Suprapubic skin (tissue), 4 donors: Measurements from ENCODE around the gene TMC4. TPM values are rescaled to one million over a fixed set of nuclear protein-coding genes. Genes with fewer than 3 reads are reported as not detected.
"Not testable (repeated sequence)": the region's sequence is repeated elsewhere in the genome, so short reads cannot be mapped to it uniquely, and the experiment has no call there.

Source experiments
- DNase-seq, 2 donors: peaks; one replicate each; pipeline ENCODE4 v3.0.0-alpha.2; 2019; ENCODE audit warnings: low spot score in 2 of 2
- H3K27ac ChIP-seq: fragments of 200-600 bp; sonication (generic); one replicate; pipeline ENCODE4 v1.5.1; 2019
- H3K27me3 ChIP-seq: fragments of 200-600 bp; sonication (generic); one replicate; pipeline ENCODE4 v1.5.1; 2019
- H3K36me3 ChIP-seq: fragments of 200-600 bp; sonication (generic); one replicate; pipeline ENCODE4 v1.5.1; 2019
- H3K4me1 ChIP-seq: fragments of 200-600 bp; sonication (generic); one replicate; pipeline ENCODE4 v1.5.1; 2019
- H3K4me3 ChIP-seq: fragments of 200-600 bp; sonication (generic); one replicate; pipeline ENCODE4 v1.5.1; 2019; ENCODE audit warnings: mild to moderate bottlenecking
- H3K9me3 ChIP-seq: fragments of 200-600 bp; sonication (generic); one replicate; pipeline ENCODE4 v1.5.1; 2019
- EP300 ChIP-seq: sonication (generic); formaldehyde crosslinking; IDR thresholded peaks from one replicate; pipeline ENCODE4 v1.6.1; 2017; ENCODE audit warnings: antibody characterized with exemption
- POLR2A ChIP-seq, 2 donors: fragments of 450-650 bp; IDR thresholded peaks; one replicate each; pipeline ENCODE4 v1.6.1; 2017; ENCODE audit warnings: antibody characterized with exemption in 2 of 2, mild to moderate bottlenecking in 2 of 2, moderate library complexity in 2 of 2
- POLR2AphosphoS5 ChIP-seq, 3 donors: sonication (generic); formaldehyde crosslinking; IDR thresholded peaks; one replicate each; pipeline ENCODE4 v1.6.1; 2017; ENCODE audit warnings: antibody characterized with exemption in 3 of 3
- WGBS: methylation state at CpG from one replicate; pipeline ENCODE4 v1.1.5; 2018; 5-methylcytosine and 5-hydroxymethylcytosine counted together
- total RNA-seq, 4 donors: library from RNA; depleted of rRNA; stranded (reverse); fragments of >200 nt; gene quantifications; one replicate each; pipeline ENCODE4 v1.1.0, GENCODE V29; 2016
- TF ChIP-seq, protein P1 (sequence below), 2 donors: fragments of 200-600 bp in 1 of 2; fragments of 450-650 bp in 1 of 2; sonication (generic) in 1 of 2; IDR thresholded peaks; one replicate each; pipeline ENCODE4 v1.5.1; 2016 to 2019; ENCODE audit warnings: antibody characterized with exemption in 2 of 2, mild to moderate bottlenecking in 1 of 2, moderate library complexity in 1 of 2

The TMC4 gene
- total RNA-seq, 4 donors from 2014 or later, result 3.4 to 22.8 (median 9.0) TPM

DNA sequence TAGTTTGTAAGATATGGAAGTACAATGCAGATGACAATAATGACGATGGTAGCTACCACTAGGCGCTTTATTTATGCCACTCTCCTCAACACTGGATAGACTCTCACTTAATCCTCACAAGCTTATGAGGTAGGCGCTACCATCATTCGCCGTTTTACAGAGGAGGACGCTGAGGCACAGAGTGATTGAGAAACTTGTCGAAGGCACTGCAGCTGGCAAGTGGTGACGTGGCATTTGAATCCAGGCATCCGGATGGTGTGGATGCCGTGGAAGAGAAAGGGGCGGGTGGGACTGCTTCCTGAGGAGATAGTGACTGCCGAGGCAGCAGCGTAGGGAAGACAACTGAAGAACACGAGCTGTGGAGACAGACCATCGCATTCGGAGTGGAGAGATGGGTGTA lies 26.4 kb upstream of the TMC4 start:
- 94% methylated on average over 16 of the region's 16 CpGs for WGBS
- no peak overlapping the region for H3K4me3 ChIP-seq

DNA sequence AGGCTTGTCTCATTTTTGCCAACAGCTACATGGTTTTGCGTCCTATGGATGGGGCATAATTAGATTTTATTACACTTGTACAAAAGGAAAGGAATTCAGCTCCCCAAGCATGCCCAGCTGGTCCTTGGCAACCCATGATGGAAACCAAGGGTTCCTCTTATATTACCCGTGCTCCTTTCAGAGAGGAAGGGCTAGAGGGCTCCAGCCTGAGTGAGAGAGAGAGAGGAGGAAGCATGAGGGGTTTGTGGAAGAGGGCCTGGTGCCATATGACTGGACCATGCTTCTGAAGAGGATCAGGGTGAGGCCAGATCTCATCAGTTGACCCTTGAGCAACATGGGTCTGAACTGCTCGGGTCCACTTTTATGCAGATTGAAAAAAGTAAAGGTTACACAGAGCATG lies 24.2 kb upstream of the TMC4 start:
- Histone ChIP-seq H3K36me3 (peaks cover 17% of the 10 kb centered on the region), H3K27ac (no peak overlapping the region), H3K4me1 (peaks cover 20% of the 10 kb centered on the region), H3K4me3 (no peak overlapping the region), H3K27me3 (no peaks in the 10 kb centered on the region), H3K9me3 (no peaks in the 10 kb centered on the region)
- WGBS, result 67% methylated on average over 3 of the region's 3 CpGs
- TF ChIP-seq POLR2AphosphoS5 (IDR thresholded peaks at IDR 0.05) (no peak), EP300 (no peak), POLR2A (IDR thresholded peaks at IDR 0.05) (no peak)
- TF ChIP-seq, protein P1, sequence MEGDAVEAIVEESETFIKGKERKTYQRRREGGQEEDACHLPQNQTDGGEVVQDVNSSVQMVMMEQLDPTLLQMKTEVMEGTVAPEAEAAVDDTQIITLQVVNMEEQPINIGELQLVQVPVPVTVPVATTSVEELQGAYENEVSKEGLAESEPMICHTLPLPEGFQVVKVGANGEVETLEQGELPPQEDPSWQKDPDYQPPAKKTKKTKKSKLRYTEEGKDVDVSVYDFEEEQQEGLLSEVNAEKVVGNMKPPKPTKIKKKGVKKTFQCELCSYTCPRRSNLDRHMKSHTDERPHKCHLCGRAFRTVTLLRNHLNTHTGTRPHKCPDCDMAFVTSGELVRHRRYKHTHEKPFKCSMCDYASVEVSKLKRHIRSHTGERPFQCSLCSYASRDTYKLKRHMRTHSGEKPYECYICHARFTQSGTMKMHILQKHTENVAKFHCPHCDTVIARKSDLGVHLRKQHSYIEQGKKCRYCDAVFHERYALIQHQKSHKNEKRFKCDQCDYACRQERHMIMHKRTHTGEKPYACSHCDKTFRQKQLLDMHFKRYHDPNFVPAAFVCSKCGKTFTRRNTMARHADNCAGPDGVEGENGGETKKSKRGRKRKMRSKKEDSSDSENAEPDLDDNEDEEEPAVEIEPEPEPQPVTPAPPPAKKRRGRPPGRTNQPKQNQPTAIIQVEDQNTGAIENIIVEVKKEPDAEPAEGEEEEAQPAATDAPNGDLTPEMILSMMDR (IDR thresholded peaks at IDR 0.05), result no peak
- DNase-seq, result no peak

More for the DNA sequence above, 26.4 kb upstream of the TMC4 start:
- TF ChIP-seq POLR2A (IDR thresholded peaks at IDR 0.05) (no peak), POLR2AphosphoS5 (IDR thresholded peaks at IDR 0.05) (no peak), EP300 (no peak)
- TF ChIP-seq, protein P1 (IDR thresholded peaks at IDR 0.05), result no peak
- DNase-seq, result no peak
- Histone ChIP-seq H3K9me3 (no peaks in the 10 kb centered on the region), H3K27ac (no peak overlapping the region), H3K27me3 (no peaks in the 10 kb centered on the region), H3K4me1 (peaks cover 38% of the 10 kb centered on the region), H3K36me3 (peaks cover 24% of the 10 kb centered on the region)

DNA sequence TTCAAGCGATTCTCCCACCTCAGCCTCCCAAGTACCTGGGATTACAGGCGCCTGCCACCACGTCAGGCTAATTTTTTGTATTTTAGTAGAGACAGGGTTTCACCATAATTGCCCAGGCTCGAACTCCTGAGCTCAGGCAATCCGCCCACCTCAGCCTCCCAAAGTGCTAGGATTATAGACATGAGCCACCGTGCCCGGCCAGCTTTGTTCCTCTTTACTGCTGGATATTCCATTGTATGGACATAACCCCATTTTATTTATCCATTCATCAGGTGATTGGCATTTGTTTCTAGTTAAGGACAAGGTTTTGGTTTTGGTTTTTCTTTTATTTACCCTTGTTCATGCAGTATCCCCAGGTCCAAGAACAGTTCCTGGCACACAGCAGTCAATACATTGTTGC lies 23.6 kb upstream of the TMC4 start:
- no peak overlapping the region for H3K4me3 ChIP-seq
- H3K27ac ChIP-seq, result no peak overlapping the region
- peaks cover 20% of the 10 kb centered on the region for H3K4me1 ChIP-seq
- peaks cover 16% of the 10 kb centered on the region for H3K36me3 ChIP-seq
- H3K9me3 ChIP-seq, result no peaks in the 10 kb centered on the region
- TF ChIP-seq EP300 (no peak), POLR2AphosphoS5 (IDR thresholded peaks at IDR 0.05) (no peak), POLR2A (IDR thresholded peaks at IDR 0.05) (no peak)
- TF ChIP-seq, protein P1 (IDR thresholded peaks at IDR 0.05), result no peak
- 94% methylated on average over 7 of the region's 7 CpGs for WGBS
- H3K27me3 ChIP-seq, result no peaks in the 10 kb centered on the region
- DNase-seq, result no peak

DNA sequence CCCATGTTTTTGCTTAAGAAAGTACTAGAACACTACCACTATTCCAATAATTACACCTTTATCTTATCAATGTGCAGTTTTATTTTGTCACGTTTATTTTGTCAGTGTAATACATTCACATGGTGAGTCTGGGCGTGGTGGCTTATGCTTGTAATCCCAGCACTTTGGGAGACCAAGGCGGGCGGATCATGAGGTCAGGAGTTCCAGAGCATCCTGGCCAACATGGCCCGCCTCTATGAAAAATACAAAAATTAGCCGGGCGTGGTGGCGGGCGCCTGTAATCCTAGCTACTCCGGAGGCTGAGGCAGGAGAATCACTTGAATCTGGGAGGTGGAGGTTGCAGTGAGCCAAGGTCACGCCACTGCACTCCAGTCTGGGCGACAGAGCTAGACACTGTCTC lies 21.5 kb upstream of the TMC4 start:
- DNase-seq, H3K9me3 ChIP-seq, H3K27ac ChIP-seq, H3K27me3 ChIP-seq, H3K4me3 ChIP-seq: not testable (repeated sequence)
- peaks cover 16% of the 10 kb centered on the region for H3K36me3 ChIP-seq
- H3K4me1 ChIP-seq, result peaks cover 12% of the 10 kb centered on the region
- WGBS, result 95% methylated on average over 12 of the region's 12 CpGs

DNA sequence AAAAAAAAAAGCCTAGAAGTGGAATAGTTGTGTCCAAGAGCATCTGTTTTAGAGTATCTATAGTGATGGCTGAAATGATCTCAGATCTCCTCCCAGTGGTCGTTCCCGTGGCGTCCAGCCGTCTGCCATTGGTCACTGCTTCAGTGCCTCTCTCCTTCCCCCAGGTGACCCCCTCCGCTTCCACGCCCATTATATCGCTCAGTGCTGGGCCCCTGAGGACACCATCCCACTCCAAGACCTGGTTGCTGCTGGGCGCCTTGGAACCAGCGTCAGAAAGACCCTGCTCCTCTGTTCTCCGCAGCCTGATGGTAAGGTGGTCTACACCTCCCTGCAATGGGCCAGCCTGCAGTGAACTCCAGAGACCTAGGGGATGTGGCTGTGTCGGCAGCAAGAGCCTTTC lies 20.1 kb upstream of the TMC4 start:
- H3K36me3 ChIP-seq, result peaks cover 16% of the 10 kb centered on the region
- no peak overlapping the region for H3K27ac ChIP-seq
- 90% methylated on average over 10 of the region's 11 CpGs for WGBS
- no peak for DNase-seq
- TF ChIP-seq POLR2A (IDR thresholded peaks at IDR 0.05), result no peak
- TF ChIP-seq EP300, result no peak
- TF ChIP-seq POLR2AphosphoS5 (IDR thresholded peaks at IDR 0.05), result no peak
- TF ChIP-seq, protein P1 (IDR thresholded peaks at IDR 0.05), result no peak
- H3K4me1 ChIP-seq, result peaks cover 25% of the 10 kb centered on the region
- no peaks in the 10 kb centered on the region for H3K9me3 ChIP-seq
- H3K4me3 ChIP-seq, result no peak overlapping the region
- H3K27me3 ChIP-seq, result no peaks in the 10 kb centered on the region

DNA sequence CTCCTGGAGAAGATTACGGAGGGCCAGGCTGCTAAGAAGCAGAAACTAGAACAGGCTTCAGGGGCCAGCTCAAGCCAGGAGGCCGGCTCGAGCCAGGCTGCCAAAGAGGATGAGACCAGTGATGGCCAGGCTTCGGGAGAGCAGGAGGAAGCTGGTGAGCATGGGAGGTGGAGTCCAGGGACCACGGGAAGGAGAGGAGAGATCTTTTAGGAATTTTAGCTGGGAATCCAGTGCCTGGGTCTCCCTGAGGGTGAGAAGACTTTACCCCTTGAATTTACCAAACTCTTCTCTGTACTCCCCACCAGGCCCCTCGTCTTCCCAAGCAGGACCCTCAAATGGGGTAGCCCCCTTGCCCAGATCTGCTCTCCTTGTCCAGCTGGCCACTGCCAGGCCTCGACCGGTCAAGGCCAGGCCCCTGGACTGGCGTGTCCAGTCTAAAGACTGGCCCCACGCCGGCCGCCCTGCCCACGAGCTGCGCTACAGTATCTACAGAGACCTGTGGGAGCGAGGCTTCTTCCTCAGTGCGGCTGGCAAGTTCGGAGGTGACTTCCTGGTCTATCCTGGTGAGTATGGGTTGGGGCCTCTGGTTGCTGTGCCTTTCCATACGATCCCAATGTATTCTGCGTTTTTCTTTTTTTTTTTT lies 19.0 kb upstream of the TMC4 start:
- Histone ChIP-seq H3K27ac (peak overlapping the region; percentile 98), H3K36me3 (peaks cover 18% of the 10 kb centered on the region), H3K4me3 (peak overlapping the region; percentile 68), H3K4me1 (peaks cover 30% of the 10 kb centered on the region), H3K27me3 (no peaks in the 10 kb centered on the region), H3K9me3 (no peaks in the 10 kb centered on the region)
- TF ChIP-seq POLR2AphosphoS5 (IDR thresholded peaks at IDR 0.05), result no peak
- no peak for TF ChIP-seq POLR2A (IDR thresholded peaks at IDR 0.05)
- TF ChIP-seq, protein P1 (IDR thresholded peaks at IDR 0.05), result no peak
- no peak for TF ChIP-seq EP300
- WGBS, result 58% methylated on average over 19 of the region's 19 CpGs
- DNase-seq, result no peak
